Endothelial cell of umbilical vein (primary cell): ENCODE measurements around the gene ANKH. TPM values are rescaled to one million over a fixed set of nuclear protein-coding genes. Genes with fewer than 3 reads are reported as not detected.

Source experiments
- BruUV-seq: library from RNA; stranded (reverse); fragments of 400-500 nt; replicated peaks from 2 replicates; lab custom pipeline; 2021; lab: Mats Ljungman, UMichigan
- CTCF ChIA-PET: fragments of 300-600, 350-600 bp; sonication (Branson Sonifier 250); formaldehyde crosslinking; loops from one replicate; lab custom pipeline; 2021; ENCODE audit warnings: antibody characterized with exemption, inconsistent platforms; lab: Charles Lee
- POLR2A ChIA-PET: fragments of 300-600, 350-600 bp; sonication (Branson Sonifier 250); formaldehyde crosslinking; loops from one replicate; lab custom pipeline; 2021; ENCODE audit warnings: antibody characterized with exemption, inconsistent platforms; lab: Charles Lee
- DNase-seq: peaks from one replicate; pipeline ENCODE4 v3.0.0-alpha.2; 2011; ENCODE audit warnings: low read depth, low spot score
- FAIRE-seq: peaks from 2 replicates; lab custom pipeline; 2011; peaks lifted over from hg19 to GRCh38; lab: Jason Lieb, UNC
- H2AFZ ChIP-seq: 2 replicates; pipeline ENCODE4 v1.6.0; 2012; ENCODE audit warnings: low read depth, low read length, control low read depth, inconsistent platforms
- H3K27ac ChIP-seq: 2 replicates; pipeline ENCODE4 v1.5.1; 2011; ENCODE audit warnings: low read depth, mild to moderate bottlenecking, control low read depth, low read length, moderate library complexity; ENCODE audit not compliant: insufficient read depth
- H3K27me3 ChIP-seq, 2 experiments: 2 replicates each; pipeline versions ENCODE4 v1.6.0 to v1.6.1; 2011; ENCODE audit warnings: low read length in 2 of 2, mixed read lengths in 1 of 2; ENCODE audit not compliant: control insufficient read depth in 2 of 2, insufficient read depth in 2 of 2
- H3K36me3 ChIP-seq, 2 experiments: 2 replicates in 1 of 2; 3 replicates in 1 of 2; pipeline ENCODE4 v1.5.1; 2011; ENCODE audit warnings: low read length in 2 of 2, mild to moderate bottlenecking in 1 of 2, moderate library complexity in 1 of 2; ENCODE audit not compliant: control insufficient read depth in 2 of 2, insufficient read depth in 2 of 2; ENCODE audit errors: extremely low read depth in 1 of 2
- H3K4me1 ChIP-seq: 3 replicates; pipeline ENCODE4 v1.5.1; 2011; ENCODE audit warnings: mild to moderate bottlenecking, low read length; ENCODE audit not compliant: control insufficient read depth, insufficient read depth; ENCODE audit errors: extremely low read depth
- H3K4me2 ChIP-seq: 2 replicates; pipeline ENCODE4 v1.6.1; 2011; ENCODE audit warnings: low read length, control low read depth, mixed read lengths; ENCODE audit not compliant: insufficient read depth
- H3K4me3 ChIP-seq, 3 experiments: fragments of 200-600 bp in 1 of 3; sonication (generic), shearing (Covaris generic) in 1 of 3; replicated peaks in 1 of 3; 2 replicates each; pipeline ENCODE4 v1.5.1; 2011 to 2016; ENCODE audit warnings: control low read depth in 3 of 3, low read length in 3 of 3, mild to moderate bottlenecking in 2 of 3, inconsistent platforms in 1 of 3, low read depth in 1 of 3, moderate library complexity in 1 of 3; ENCODE audit not compliant: insufficient read depth in 1 of 3
- H3K79me2 ChIP-seq: 2 replicates; pipeline ENCODE4 v1.6.0; 2012; ENCODE audit warnings: low read length, inconsistent platforms; ENCODE audit not compliant: control insufficient read depth, insufficient read depth
- H3K9ac ChIP-seq: replicated peaks from 2 replicates; pipeline ENCODE3; 2011; ENCODE audit warnings: low read length, control low read depth; ENCODE audit not compliant: insufficient read depth; ENCODE audit errors: extremely low read depth
- H3K9me1 ChIP-seq: replicated peaks from 3 replicates; pipeline ENCODE4 v1.6.0; 2011; ENCODE audit warnings: mild to moderate bottlenecking, low read length; ENCODE audit not compliant: control insufficient read depth, insufficient read depth; ENCODE audit errors: extremely low read depth
- H3K9me3 ChIP-seq: replicated peaks from 2 replicates; pipeline ENCODE4 v1.5.1; 2012; ENCODE audit warnings: low read length, inconsistent platforms; ENCODE audit not compliant: control insufficient read depth, insufficient read depth
- H4K20me1 ChIP-seq: replicated peaks from 2 replicates; pipeline ENCODE3; 2011; ENCODE audit warnings: mild to moderate bottlenecking, low read length; ENCODE audit not compliant: control insufficient read depth, insufficient read depth; ENCODE audit errors: extremely low read depth
- EZH2 ChIP-seq: IDR thresholded peaks from 2 replicates; pipeline ENCODE4 v1.6.1; 2012; ENCODE audit warnings: borderline replicate concordance, low read depth, mild to moderate bottlenecking, moderate library complexity, low read length, inconsistent platforms; ENCODE audit not compliant: severe bottlenecking
- FOS ChIP-seq: IDR thresholded peaks from 2 replicates; pipeline ENCODE4 v1.6.1; 2011; ENCODE audit warnings: mild to moderate bottlenecking, low read length, moderate library complexity, borderline replicate concordance; ENCODE audit not compliant: insufficient read depth
- GATA2 ChIP-seq: IDR thresholded peaks from 2 replicates; pipeline ENCODE4 v1.7.0; 2011; ENCODE audit warnings: low read depth, mild to moderate bottlenecking, moderate library complexity, mixed read lengths, low read length; ENCODE audit not compliant: insufficient read length, insufficient read depth
- JUN ChIP-seq: IDR thresholded peaks from 2 replicates; pipeline ENCODE4 v1.6.1; 2011; ENCODE audit warnings: borderline replicate concordance, low read depth; ENCODE audit not compliant: insufficient read length, insufficient read depth
- MYC ChIP-seq: IDR thresholded peaks from one replicate; pipeline ENCODE4 v1.6.1; 2011; ENCODE audit warnings: mild to moderate bottlenecking, low read depth, low read length
- POLR2A ChIP-seq: IDR thresholded peaks from 2 replicates; pipeline ENCODE4 v1.6.1; 2012; ENCODE audit warnings: low read depth, mild to moderate bottlenecking, control low read depth, low read length
- POLR2AphosphoS5 ChIP-seq: IDR thresholded peaks from 2 replicates; pipeline ENCODE4 v1.6.1; 2012; ENCODE audit warnings: low read depth, mild to moderate bottlenecking, control low read depth, low read length, moderate library complexity; ENCODE audit not compliant: insufficient read depth
- dilution Hi-C: fragments of 300-500 bp; cut with MboI; formaldehyde crosslinking; loops from one replicate; pipeline ENCODE4 v1.15.0; 2019; ENCODE audit warnings: low sequenced_read_pairs; ENCODE audit not compliant: extremely low pct_ligation_motif_present
- intact Hi-C: fragments of 100-400 bp; cut with micrococcal nuclease; formaldehyde crosslinking; loops from one replicate; pipeline ENCODE4 v1.10.0; 2022
- polyA plus RNA-seq, 4 experiments: library from polyadenylated mRNA; depleted of rRNA in 3 of 4; stranded (reverse) in 3 of 4; unstranded in 1 of 4; fragments of >200 nt; gene quantifications; 2 replicates each; pipeline versions ENCODE4 v1.2.1 to v1.2.3, GENCODE V29; 2011 to 2012; ENCODE audit warnings: missing spikeins in 1 of 4
- total RNA-seq: library from RNA; stranded (reverse); gene quantifications from 2 replicates; pipeline ENCODE4 v1.2.3, GENCODE V29; 2021
- TF ChIP-seq, protein P1 (sequence below): IDR thresholded peaks from 2 replicates; pipeline ENCODE4 v1.6.1; 2011; ENCODE audit not compliant: insufficient read depth, insufficient read length
- TF ChIP-seq, protein P2 (sequence below), 2 donors: IDR thresholded peaks; 1 replicate in 1 of 2; 2 replicates in 1 of 2; pipeline ENCODE4 v1.5.1; 2011; ENCODE audit warnings: low read length in 2 of 2, mild to moderate bottlenecking in 2 of 2, moderate library complexity in 2 of 2, control low read depth in 1 of 2, inconsistent platforms in 1 of 2, low read depth in 1 of 2; ENCODE audit not compliant: insufficient read depth in 1 of 2; ENCODE audit errors: extremely low read depth in 1 of 2

The ANKH gene
- total and polyA plus RNA-seq, 2 donors (not counting 3 experiments of a cell fraction or from before 2014, with no cell fraction given) = 12.7 to 31.4 TPM

- H3K4me2 ChIP-seq = no peak overlapping the region
- FAIRE-seq = no peak
Observed at GRCh38 chr5:14902826-14903560, 31.4 kb upstream of the ANKH start.

More at GRCh38 chr5:14902826-14903560, 31.4 kb upstream of the ANKH start:
- no peaks in the 10 kb centered on the region for H3K4me1 ChIP-seq
- no peak overlapping the region for H2AFZ ChIP-seq
- no peak for DNase-seq
- POLR2A ChIA-PET = no interaction called here
- no peaks in the 10 kb centered on the region for H3K79me2 ChIP-seq
- H3K9me1 ChIP-seq = no peaks in the 10 kb centered on the region
- H3K36me3 ChIP-seq = no peaks in the 10 kb centered on the region
- dilution Hi-C loops (no loop called here), intact Hi-C loops (no loop called here)
- H3K27ac ChIP-seq = no peak overlapping the region
- no peak overlapping the region for H3K9ac ChIP-seq
- TF ChIP-seq, protein P1, sequence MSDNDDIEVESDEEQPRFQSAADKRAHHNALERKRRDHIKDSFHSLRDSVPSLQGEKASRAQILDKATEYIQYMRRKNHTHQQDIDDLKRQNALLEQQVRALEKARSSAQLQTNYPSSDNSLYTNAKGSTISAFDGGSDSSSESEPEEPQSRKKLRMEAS = no peak
- TF ChIP-seq POLR2AphosphoS5 (no peak), FOS (no peak), POLR2A (no peak), GATA2 (no peak), MYC (no peak), JUN (no peak), EZH2 (no peak)
- TF ChIP-seq, protein P2, sequence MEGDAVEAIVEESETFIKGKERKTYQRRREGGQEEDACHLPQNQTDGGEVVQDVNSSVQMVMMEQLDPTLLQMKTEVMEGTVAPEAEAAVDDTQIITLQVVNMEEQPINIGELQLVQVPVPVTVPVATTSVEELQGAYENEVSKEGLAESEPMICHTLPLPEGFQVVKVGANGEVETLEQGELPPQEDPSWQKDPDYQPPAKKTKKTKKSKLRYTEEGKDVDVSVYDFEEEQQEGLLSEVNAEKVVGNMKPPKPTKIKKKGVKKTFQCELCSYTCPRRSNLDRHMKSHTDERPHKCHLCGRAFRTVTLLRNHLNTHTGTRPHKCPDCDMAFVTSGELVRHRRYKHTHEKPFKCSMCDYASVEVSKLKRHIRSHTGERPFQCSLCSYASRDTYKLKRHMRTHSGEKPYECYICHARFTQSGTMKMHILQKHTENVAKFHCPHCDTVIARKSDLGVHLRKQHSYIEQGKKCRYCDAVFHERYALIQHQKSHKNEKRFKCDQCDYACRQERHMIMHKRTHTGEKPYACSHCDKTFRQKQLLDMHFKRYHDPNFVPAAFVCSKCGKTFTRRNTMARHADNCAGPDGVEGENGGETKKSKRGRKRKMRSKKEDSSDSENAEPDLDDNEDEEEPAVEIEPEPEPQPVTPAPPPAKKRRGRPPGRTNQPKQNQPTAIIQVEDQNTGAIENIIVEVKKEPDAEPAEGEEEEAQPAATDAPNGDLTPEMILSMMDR (IDR thresholded peaks at IDR 0.05; ENCODE audit: extremely low read depth in 1 of 2, insufficient read depth in 1 of 2, low read depth in 1 of 2, low read length in 2 of 2) = no peak
- CTCF ChIA-PET = no interaction called here
- BruUV-seq = no TSS peak
- peaks cover 0 to 2% of the 10 kb centered on the region in 2 experiments for H3K27me3 ChIP-seq
- H3K4me3 ChIP-seq = no peak overlapping the region
- no peaks in the 10 kb centered on the region for H3K9me3 ChIP-seq
- H4K20me1 ChIP-seq = no peaks in the 10 kb centered on the region
